GM12892 (cell line): ENCODE results near the gene LRPAP1.
"Not testable (repeated sequence)": the region's sequence is repeated elsewhere in the genome, so short reads cannot be mapped to it uniquely, and the experiment has no call there.

Source experiments
- POLR2A ChIP-seq: IDR thresholded peaks from 2 replicates; pipeline ENCODE4 v1.6.1; 2011; ENCODE audit warnings: low read depth, low read length, control low read depth
- POLR2AphosphoS5 ChIP-seq: IDR thresholded peaks from 2 replicates; pipeline ENCODE4 v1.6.1; 2011; ENCODE audit warnings: low read depth, low read length, control low read depth

GRCh38 chr4:3544259-3545025 is 12.2 kb upstream of the LRPAP1 start:
- TF ChIP-seq POLR2AphosphoS5, POLR2A: not testable (repeated sequence)
